Body of pancreas (tissue), 4 donors: Measurements from ENCODE around the gene SMPD1. TPM values are rescaled to one million over a fixed set of nuclear protein-coding genes. Genes with fewer than 3 reads are reported as not detected.

Source experiments
- ATAC-seq: fragments of 150-250 bp; one replicate; pipeline ENCODE4 v1.9.1; 2016
- DNase-seq, 4 donors: peaks; one replicate each; pipeline ENCODE4 v3.0.0-alpha.2; 2019
- H3K27ac ChIP-seq, 4 donors: fragments of 200-600 bp; sonication (generic); 1 replicate in 3 of 4; 2 replicates in 1 of 4; pipeline versions ENCODE4 v1.5.1 to v1.6.1; 2016 to 2019; ENCODE audit warnings: mild to moderate bottlenecking in 1 of 4, mixed read lengths in 1 of 4, moderate library complexity in 1 of 4
- H3K27me3 ChIP-seq, 2 donors: fragments of 200-600 bp; sonication (generic); one replicate each; pipeline ENCODE4 v1.6.0; 2016; ENCODE audit warnings: mild to moderate bottlenecking in 1 of 2
- H3K36me3 ChIP-seq, 2 donors: fragments of 200-600 bp; sonication (generic); replicated peaks in 1 of 2; 2 replicates each; pipeline ENCODE4 v1.5.1; 2016; ENCODE audit warnings: low read depth in 2 of 2; ENCODE audit not compliant: insufficient read depth in 1 of 2
- H3K4me1 ChIP-seq: fragments of 200-600 bp; sonication (generic); one replicate; pipeline ENCODE4 v1.6.0; 2016
- H3K4me3 ChIP-seq, 2 donors: fragments of 200-600 bp; sonication (generic); 1 replicate in 1 of 2; 2 replicates in 1 of 2; pipeline ENCODE4 v1.5.1; 2016 to 2019
- H3K9me3 ChIP-seq, 3 donors: fragments of 200-600 bp; sonication (generic); 1 replicate in 2 of 3; 2 replicates in 1 of 3; pipeline ENCODE4 v1.5.1; 2016
- POLR2A ChIP-seq, 3 donors: fragments of 450-650 bp; IDR thresholded peaks; one replicate each; pipeline ENCODE4 v1.6.1; 2016; ENCODE audit warnings: antibody characterized with exemption in 3 of 3, mild to moderate bottlenecking in 2 of 3
- WGBS, 2 donors: methylation state at CpG; one replicate each; pipeline ENCODE4 v1.1.5; 2017; 5-methylcytosine and 5-hydroxymethylcytosine counted together
- intact Hi-C: fragments of 100-400 bp; cut with DNase I; formaldehyde crosslinking; loops from one replicate; pipeline ENCODE4 v1.15.1; 2023
- total RNA-seq, 2 donors: library from RNA; depleted of rRNA; stranded (reverse); fragments of >200 nt; gene quantifications; one replicate each; pipeline ENCODE4 v1.1.0, GENCODE V29; 2016
- TF ChIP-seq, protein P1 (sequence below), 7 experiments: fragments of 450-650 bp in 4 of 7; fragments of 200-600 bp in 3 of 7; sonication (generic) in 3 of 7; IDR thresholded peaks; one replicate each; pipeline ENCODE4 v1.5.1; 2016 to 2019; ENCODE audit warnings: antibody characterized with exemption in 7 of 7

SMPD1 gene
- total RNA-seq, 2 donors from 2014 or later = 17.1 to 29.7 TPM

DNA sequence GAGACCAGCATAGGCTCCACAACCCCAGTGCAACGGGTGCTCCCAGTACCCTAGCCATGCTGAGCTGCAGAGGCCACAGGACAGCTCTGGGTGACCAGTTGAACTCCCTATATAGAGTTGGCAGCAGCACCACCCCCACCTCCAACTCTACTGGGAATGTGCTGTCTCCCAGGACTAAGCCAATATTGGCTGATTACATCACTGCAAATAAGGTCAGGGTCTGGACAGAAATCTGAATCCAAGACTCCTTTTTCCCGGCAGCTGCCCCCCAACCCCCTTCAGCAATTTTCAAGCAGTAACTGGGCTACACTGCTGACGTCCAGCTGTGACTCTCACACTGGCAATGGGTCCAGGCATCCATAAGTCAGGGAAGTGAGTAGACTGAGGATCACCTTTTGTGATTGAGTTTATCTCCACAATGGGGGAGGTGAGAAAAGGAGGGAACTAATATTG lies 50.7 kb downstream of the SMPD1 start, which contains the start of gene HPX:
HPX (minus strand) TSS at position 82 of the 453 bp plus-strand sequence; CDS start at position 58, 24 bp downstream.
- Histone ChIP-seq H3K4me1 (peaks cover 9% of the 10 kb centered on the region), H3K27ac (no peak within 1 kb of the TSS), H3K36me3 (no peaks in the 10 kb centered on the region), H3K9me3 (no peaks in the 10 kb centered on the region), H3K4me3 (no peak within 1 kb of the TSS), H3K27me3 (no peaks in the 10 kb centered on the region)
- ATAC-seq (no peak), DNase-seq (no peak)
- intact Hi-C loops = loop anchor here (5.0 kb wide), 2 partner anchors 59 to 61 kb away; no protein-coding TSS in a partner anchor
- TF ChIP-seq, protein P1, sequence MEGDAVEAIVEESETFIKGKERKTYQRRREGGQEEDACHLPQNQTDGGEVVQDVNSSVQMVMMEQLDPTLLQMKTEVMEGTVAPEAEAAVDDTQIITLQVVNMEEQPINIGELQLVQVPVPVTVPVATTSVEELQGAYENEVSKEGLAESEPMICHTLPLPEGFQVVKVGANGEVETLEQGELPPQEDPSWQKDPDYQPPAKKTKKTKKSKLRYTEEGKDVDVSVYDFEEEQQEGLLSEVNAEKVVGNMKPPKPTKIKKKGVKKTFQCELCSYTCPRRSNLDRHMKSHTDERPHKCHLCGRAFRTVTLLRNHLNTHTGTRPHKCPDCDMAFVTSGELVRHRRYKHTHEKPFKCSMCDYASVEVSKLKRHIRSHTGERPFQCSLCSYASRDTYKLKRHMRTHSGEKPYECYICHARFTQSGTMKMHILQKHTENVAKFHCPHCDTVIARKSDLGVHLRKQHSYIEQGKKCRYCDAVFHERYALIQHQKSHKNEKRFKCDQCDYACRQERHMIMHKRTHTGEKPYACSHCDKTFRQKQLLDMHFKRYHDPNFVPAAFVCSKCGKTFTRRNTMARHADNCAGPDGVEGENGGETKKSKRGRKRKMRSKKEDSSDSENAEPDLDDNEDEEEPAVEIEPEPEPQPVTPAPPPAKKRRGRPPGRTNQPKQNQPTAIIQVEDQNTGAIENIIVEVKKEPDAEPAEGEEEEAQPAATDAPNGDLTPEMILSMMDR (IDR thresholded peaks at IDR 0.05) = no peak
- no peak for TF ChIP-seq POLR2A (IDR thresholded peaks at IDR 0.05)
- 35 to 59% methylated on average over 2 to 3 of the region's 3 CpGs for WGBS, 2 donors

DNA sequence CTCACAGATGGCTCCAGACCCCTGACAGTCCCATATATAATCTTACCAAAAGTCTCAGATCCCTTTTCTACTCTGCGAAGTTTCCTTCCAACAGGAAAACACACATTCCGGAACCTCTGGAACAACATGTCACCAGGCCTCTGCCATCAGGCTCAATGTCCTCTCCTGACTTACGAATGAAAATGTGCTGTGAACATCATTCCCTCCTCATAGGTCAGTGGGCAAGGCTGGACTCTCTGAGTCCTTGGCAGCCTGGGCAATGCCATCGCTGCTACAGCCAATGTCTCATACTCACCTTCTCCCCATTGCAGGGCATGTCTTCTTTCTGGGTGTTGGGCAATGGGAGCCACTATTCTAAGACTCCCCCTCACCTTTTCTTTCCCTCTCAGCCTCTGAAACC lies 52.2 kb downstream of the SMPD1 start:
- 79 to 89% methylated on average over 4 of the region's 4 CpGs for WGBS, 2 donors
- Histone ChIP-seq H3K27me3 (no peaks in the 10 kb centered on the region), H3K4me3 (no peak overlapping the region), H3K9me3 (no peaks in the 10 kb centered on the region), H3K27ac (no peak overlapping the region), H3K36me3 (no peaks in the 10 kb centered on the region), H3K4me1 (peaks cover 9% of the 10 kb centered on the region)
- intact Hi-C loops = loop anchor here (5.0 kb wide), 2 partner anchors 60 kb away; no protein-coding TSS in a partner anchor
- no peak for ATAC-seq
- no peak for TF ChIP-seq POLR2A (IDR thresholded peaks at IDR 0.05)
- TF ChIP-seq, protein P1 (IDR thresholded peaks at IDR 0.05) = no peak
- no peak for DNase-seq

DNA sequence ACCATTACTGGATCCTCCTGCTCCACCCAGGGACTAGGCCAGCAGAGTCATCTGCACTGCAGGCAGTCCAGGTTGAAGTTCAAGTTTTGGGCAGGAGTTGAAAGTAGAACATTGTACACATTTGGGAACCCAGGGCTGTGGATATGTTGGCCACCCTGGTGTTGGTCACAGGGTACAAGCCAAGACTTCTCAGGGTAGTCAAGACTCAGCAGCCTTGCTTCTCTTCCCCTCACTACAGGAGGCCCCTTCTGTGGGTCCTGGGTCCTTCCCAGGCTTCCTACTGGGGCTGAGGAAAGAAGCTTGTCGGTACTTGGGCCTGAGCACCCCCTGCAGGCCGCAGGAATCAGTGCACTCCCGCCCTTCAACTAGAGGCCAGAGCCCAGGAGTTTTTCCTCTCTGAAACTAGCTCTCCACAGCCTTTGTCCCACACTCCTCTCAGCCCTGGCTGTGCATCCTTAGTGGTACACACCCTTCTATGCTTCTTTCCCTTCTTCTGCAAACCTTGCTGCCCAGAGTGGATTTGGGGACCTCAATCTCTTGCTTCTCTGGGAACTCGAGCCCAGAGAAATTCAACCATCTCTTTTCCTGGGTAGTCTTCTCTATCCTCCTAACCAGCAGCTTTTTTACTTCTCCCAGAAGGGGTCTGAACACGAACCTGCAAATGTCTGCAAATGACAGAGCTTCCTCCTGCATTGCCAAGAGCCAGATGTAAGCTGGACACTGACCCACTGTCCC lies 53.2 kb downstream of the SMPD1 start:
- H3K36me3 ChIP-seq = no peaks in the 10 kb centered on the region
- ATAC-seq = peak; percentile 80
- WGBS, 2 donors = 19 to 35% methylated on average over 5 of the region's 5 CpGs
- intact Hi-C loops = loop anchor here (5.0 kb wide), 2 partner anchors 59 to 61 kb away; no protein-coding TSS in a partner anchor
- no peak overlapping the region for H3K27ac ChIP-seq
- no peak overlapping the region for H3K4me3 ChIP-seq
- peak; percentile 60 to 66 (median 62) for DNase-seq
- H3K27me3 ChIP-seq = no peaks in the 10 kb centered on the region
- H3K4me1 ChIP-seq = peaks cover 9% of the 10 kb centered on the region
- TF ChIP-seq, protein P1 (IDR thresholded peaks at IDR 0.05) = peak; percentile 67 to 77 (median 73)
- no peak for TF ChIP-seq POLR2A (IDR thresholded peaks at IDR 0.05)
- H3K9me3 ChIP-seq = no peaks in the 10 kb centered on the region

Other genes starting within 250 kb of the SMPD1 start
- gene OR52B2, start 220.1 kb upstream of the SMPD1 start, total RNA-seq = not detected
- gene OR52W1, start 191.2 kb upstream of the SMPD1 start, total RNA-seq = not detected
- gene C11orf42, start 184.9 kb upstream of the SMPD1 start, total RNA-seq = not detected
- 10 to 100 TPM; 31.9 to 54.7 TPM for gene FHIP1B, start 155.8 kb upstream of the SMPD1 start, total RNA-seq
- gene CNGA4, start 151.4 kb upstream of the SMPD1 start, total RNA-seq = not detected
- gene CCKBR, start 130.6 kb upstream of the SMPD1 start, total RNA-seq = 1 to 10 TPM; 1.0 to 3.3 TPM
- gene CAVIN3, start 70.0 kb upstream of the SMPD1 start, total RNA-seq = 10 to 100 TPM; 47.7 to 76.5 TPM
- gene APBB1, start 28.6 kb downstream of the SMPD1 start, total RNA-seq = 10 to 100 TPM; 25.4 to 48.5 TPM
- 1 to 10 TPM in 1 of 2 donors, not detected in 1; 1.3 TPM for gene HPX, start 50.5 kb downstream of the SMPD1 start, total RNA-seq
- gene TRIM3, start 83.5 kb downstream of the SMPD1 start, total RNA-seq = 10 to 100 TPM; 22.1 to 24.9 TPM
- gene ARFIP2, start 90.9 kb downstream of the SMPD1 start, total RNA-seq = 10 to 100 TPM; 47.2 to 82.7 TPM
- 10 to 100 TPM; 17.1 to 22.3 TPM for gene TIMM10B, start 91.0 kb downstream of the SMPD1 start, total RNA-seq
- gene DNHD1, start 106.8 kb downstream of the SMPD1 start, total RNA-seq = 10 to 100 TPM; 14.5 to 19.1 TPM
- gene RRP8, start 213.1 kb downstream of the SMPD1 start, total RNA-seq = 1 to 10 TPM; 5.4 to 8.9 TPM
- gene ILK, start 213.3 kb downstream of the SMPD1 start, total RNA-seq = 100 to 1,000 TPM in 1 of 2 donors, 10 to 100 TPM in 1; 82.8 to 137 TPM
- gene TAF10, start 221.7 kb downstream of the SMPD1 start, total RNA-seq = 100 to 1,000 TPM; 115 to 215 TPM
- gene TPP1, start 228.9 kb downstream of the SMPD1 start, total RNA-seq = 10 to 100 TPM; 20.8 TPM